CD4-positive, alpha-beta T cell treated with Interleukin-2 at 100 ng/mL for 4 hours (primary cell): Measurements from ENCODE around the gene LSG1.
"Not testable (repeated sequence)": the region's sequence is repeated elsewhere in the genome, so short reads cannot be mapped to it uniquely, and the experiment has no call there.

ENCODE experiments used
- DNase-seq: peaks from one replicate; pipeline ENCODE4 v3.0.0-alpha.2; 2020; ENCODE audit warnings: low spot score

LSG1 gene

DNA sequence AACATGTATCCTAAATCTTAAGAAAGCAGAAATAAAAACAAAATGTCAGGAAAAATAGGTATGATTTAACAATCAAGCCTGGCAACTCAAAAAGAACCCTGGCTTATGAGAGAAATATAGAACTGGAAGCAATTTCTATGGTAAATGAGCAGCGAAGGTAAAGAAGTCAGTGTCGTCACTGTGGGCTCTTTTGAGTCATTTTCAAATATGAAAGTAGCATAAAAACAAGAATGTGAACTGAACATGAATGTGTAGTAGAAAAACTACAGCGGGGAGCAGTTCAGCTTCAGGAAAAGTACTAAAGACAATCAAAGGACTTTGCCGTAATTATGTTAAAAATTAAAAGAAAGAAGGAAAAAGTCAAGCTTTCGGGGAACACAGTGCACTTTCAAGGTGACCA lies 17.5 kb downstream of the LSG1 start:
- DNase-seq, result no peak

DNA sequence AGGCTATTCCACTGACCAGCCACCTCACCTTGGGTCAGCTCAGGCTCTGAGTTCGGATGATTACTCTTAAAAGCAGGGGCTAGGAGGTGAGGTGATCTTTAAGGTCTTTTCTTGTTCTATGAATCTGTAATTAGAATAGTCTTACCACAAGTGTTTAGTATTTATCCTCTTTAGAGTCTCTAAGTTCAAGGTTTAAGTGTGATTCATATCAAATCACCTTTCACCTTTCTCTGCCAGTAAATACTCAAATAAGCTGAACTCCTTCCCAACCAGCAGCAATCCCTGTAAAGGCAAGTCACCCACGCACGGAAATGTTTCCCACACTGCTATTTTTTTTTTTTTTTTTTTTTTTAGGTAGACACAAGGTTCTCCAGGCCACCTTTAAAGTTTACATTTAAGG lies 24.2 kb downstream of the LSG1 start:
- no peak for DNase-seq

GRCh38 chr3:194642769-194643168 lies 29.2 kb downstream of the LSG1 start:
- DNase-seq, result no peak

GRCh38 chr3:194640829-194641228 lies 31.2 kb downstream of the LSG1 start:
- peak; percentile 17 for DNase-seq

DNA sequence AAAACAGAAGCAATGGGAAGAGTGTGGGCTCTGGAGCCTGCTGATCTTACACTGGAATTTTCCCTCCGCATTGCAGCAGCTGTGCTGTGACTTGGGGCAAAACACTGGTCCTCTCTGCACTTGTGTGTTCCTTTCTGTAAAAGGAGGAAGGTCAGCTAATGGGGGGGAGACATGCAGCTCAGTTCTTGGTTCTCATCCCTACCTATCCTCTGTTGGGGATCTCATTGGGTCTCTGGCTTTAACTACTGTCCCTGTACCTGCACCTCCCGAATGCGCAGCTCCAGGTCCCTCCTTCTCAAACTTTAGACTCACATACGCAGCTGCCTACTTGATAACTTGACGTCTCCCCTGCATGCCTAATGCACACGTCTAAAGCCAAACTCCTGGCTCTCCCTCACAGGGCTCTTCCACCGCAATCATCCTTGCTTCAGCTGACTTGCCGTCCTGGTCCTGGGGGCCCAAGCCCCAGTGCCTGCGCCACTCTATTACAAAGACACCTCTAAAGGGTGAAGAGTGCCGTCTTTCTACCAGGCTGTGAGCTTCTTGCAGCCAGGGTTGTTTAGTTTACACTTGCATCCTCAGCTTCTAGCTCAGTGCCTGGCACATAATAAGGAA lies 32.9 kb downstream of the LSG1 start:
- no peak for DNase-seq

DNA sequence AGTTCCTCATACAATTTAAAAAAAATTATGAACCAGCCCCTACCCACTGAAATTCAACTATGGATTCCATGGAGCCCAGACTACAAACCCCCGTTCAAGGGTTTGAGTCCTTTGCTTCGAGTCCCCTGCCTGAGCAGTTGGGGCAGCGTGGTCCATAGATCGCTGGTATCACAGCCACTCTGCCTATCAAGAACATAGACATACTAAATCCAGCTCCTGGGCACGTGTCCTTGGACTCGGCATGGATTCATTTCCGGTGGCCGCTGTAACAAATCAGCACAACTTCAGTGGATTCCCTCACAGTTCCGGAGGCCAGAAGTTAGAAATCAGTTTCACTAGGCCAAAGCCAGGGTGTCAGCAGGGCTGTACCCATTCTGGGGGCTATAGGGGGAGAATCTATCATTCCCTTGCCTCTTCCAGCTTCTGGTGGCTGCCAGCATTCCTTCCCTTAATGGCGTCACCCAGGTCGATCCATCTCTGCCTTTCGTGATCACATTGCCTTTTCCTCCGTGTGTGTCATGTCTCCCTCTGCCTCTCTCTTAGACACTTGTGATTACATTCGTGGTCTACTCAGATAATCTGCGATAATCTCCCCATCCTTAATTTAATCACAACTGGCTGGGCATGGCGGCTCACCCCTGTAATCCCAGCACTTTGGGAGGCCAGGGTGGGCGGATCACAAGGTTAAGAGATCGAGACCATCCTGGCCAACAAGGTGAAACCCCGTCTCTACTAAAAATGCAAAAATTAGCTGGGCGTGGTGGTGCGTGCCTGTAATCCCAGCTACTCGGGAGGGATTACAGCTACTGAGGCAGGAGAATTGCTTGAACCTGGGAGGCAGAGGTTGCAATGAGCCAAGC lies 34.2 kb downstream of the LSG1 start:
- no peak for DNase-seq

DNA sequence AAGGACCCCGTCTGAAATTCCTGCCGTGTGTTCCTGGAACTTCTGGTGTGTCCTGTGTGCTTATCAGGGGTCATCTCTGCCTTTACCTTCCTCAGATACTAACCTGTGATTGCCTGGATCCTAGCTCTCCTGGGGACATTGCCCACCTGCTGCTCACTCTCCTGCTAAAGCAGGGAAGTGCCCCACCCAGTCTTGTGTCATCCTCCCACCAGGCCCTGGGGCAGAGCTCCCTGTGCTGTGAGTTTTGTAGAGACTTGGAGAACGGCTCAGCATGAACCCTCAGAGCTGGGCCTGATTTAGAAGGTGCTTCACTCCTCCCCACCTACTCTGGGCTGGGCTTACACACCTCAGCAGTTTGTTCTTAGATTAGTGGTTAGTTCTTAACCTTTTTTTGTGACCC lies 34.9 kb downstream of the LSG1 start:
- DNase-seq, result no peak

GRCh38 chr3:194633349-194634004 lies 38.5 kb downstream of the LSG1 start, which contains the start of gene TMEM44:
Gene TMEM44, minus strand, starts transcription at chr3:194633419. Its CDS starts 204 bp downstream, at chr3:194633215.
- peak; percentile 38 for DNase-seq

DNA sequence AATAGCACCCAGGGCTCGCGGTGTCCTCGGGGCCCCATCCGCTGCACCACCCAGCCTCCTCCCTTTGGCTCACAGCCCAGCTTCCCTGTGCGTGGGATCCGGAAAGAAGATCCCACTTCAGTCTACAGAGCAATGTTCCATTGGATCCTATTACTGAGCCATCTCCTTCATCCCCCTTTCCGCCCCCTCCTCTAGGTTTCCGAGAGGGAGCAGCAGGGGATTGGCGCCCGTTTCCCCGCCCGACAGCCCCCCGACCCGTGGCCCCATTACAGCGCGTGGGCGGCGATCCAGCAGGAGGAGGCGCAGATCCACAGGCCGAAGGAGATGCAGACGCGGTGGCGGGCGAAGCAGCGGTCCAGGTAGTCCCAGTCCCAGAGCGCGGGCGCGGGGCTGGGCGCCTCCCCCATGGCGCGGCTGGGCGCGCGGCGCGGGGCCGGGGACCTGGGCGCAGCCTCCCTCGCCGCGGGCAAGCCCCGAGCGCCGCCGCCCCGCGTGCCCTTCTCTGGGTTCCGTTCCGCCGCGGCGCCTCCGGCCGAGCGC lies 39.1 kb downstream of the LSG1 start:
- DNase-seq, result no peak

GRCh38 chr3:194632226-194632808 lies 39.7 kb downstream of the LSG1 start:
- DNase-seq, result no peak

GRCh38 chr3:194631696-194632095 lies 40.3 kb downstream of the LSG1 start:
- DNase-seq, result no peak

GRCh38 chr3:194630681-194631080 lies 41.3 kb downstream of the LSG1 start:
- not testable (repeated sequence) for DNase-seq

DNA sequence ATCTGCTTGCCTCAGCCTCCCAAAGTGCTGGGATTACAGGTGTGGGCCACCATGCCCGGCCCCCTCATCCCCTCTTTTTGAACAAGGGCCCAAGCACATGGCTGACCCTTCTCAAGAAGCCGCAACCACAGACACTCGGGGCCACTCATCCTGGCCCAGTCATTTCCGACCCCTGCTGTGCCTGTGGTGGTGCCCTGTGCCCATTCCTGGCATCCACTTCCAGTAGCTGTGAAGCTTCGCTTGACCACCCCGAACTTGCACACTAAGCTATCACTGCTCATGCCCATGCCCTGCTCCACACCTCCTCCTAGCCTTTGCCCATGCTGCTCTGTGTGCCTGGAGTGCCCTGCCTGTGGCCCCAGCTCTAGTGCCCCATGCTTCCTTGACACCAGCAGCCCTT lies 47.0 kb downstream of the LSG1 start:
- no peak for DNase-seq

DNA sequence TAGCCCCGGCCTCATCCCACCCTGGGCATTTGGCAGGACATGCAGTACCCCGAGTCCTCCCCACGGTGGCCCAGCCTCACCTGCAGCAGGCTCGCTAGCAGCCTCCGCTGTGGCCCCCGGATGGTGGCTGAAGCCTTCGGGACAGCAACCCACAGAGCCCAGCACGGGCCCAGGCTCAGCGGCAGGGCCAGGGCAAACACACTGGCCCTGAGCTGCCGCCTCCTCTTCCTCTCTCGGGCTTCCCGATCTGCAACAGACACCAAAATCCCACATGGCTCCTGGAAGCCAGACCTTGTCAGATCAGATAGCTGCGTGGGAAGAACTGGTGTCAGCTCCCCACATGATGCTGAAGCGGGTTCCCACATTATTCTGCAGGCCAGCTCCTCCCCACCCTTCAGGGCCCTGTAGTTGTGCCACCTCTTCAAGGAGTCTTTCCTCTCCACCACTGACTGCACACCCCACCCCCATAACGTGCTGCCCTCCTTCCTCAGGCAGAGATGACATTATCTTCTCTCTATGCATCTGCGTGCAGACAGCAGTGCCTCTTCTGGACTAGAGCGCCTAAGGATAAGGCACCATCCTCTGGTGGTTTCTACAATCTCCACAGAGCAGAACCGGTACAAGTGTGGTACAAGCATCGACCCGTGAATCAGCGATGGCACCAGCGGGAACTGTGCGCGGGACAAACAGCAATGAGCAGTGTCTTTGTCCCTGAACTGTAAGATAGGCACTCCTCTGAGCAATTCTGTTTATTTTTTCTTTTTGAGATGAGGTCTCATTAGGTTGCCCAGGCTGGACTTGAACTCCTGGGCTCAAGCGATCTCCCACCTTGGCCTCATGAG lies 48.3 kb downstream of the LSG1 start:
- no peak for DNase-seq

GRCh38 chr3:194622621-194623340 lies 49.2 kb downstream of the LSG1 start:
- DNase-seq, result no peak

GRCh38 chr3:194621947-194622346 lies 50.0 kb downstream of the LSG1 start:
- no peak for DNase-seq

GRCh38 chr3:194620196-194620595 lies 51.8 kb downstream of the LSG1 start:
- DNase-seq, result no peak

DNA sequence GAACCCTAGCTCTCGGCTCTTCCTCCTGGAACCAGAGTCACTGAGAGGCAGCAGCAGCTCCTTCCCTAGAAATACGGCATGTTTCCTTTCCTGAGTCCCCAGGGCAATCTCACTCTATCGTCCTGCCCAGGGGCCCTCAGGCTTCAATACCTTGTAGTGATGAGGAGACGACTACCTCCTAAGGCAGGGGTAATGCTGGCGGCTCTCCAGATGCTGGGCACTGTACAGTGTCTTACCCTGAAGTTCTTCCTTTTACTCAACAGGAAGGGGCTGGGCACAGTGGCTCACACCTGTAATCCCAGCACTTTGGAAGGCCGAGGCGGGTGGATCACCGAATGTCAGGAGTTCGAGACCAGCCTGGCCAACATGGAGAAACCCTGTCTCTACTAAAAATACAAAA lies 52.2 kb downstream of the LSG1 start:
- no peak for DNase-seq

DNA sequence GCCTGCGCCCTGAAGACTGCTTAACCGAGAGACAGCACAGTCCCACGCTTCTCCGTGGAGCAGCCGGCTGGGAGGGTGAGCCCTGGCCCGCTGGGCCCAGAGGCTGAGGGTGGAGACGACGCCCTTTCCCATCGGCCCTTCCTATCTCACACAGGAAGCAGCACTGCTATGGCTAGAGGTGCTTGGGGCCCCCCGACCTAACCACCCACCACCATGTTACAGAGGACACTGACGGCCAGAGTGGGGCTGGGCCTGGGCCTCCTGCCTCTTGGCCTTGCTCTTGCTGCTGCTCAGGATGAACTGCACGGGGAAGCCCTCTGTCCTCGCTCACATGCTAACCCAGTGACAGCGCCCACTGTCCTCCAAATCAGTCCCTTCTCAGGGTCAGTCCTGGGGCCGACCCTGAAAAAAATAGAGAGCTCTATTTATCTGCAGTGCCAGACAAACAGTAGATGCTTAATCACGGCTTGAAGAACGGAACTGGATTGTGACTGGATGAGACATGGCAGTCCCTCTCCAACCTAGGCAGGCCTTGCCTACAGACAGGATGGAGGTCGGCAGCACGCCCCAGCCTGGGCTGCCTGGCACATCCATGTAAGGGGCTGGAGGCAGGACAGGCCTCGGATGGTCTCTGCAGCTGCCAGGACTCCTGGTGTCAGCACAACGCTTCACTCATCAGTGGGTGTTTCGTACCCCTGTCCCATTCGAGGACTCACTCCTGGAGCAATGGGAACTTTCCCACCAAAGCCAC lies 53.0 kb downstream of the LSG1 start:
- DNase-seq, result no peak

DNA sequence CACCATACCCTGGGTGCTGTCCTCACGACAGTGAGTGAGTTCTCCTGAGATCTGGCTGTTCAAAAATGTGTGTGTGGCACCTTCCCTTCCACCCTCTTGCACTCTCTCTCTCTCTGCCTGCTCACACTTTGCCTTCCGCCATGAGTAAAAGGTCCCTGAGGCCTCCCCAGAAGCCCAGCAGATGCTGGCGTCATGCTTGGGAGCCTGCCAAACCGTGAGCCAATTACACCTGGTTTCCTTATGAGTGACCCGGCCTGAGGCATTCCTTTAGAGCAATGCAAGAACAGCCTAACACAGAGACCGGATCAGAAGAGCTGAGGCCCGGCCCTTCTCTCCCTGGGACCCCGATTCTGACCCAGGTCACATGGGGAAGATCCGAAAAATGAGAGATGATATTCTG lies 54.2 kb downstream of the LSG1 start:
- no peak for DNase-seq
